ENCODE measurements around the gene RHBDF2.
A peak's percentile ranks its signal among the peaks of the same experiment; 100 is the strongest.
"Not testable (repeated sequence)": the region's sequence is repeated elsewhere in the genome, so short reads cannot be mapped to it uniquely, and the experiment has no call there.

Gene RHBDF2

GRCh38 chr17:76538281-76538931 lies 37.2 kb upstream of the RHBDF2 start:
- DNase-seq (ENCODE audit: low read depth): no peak

DNA sequence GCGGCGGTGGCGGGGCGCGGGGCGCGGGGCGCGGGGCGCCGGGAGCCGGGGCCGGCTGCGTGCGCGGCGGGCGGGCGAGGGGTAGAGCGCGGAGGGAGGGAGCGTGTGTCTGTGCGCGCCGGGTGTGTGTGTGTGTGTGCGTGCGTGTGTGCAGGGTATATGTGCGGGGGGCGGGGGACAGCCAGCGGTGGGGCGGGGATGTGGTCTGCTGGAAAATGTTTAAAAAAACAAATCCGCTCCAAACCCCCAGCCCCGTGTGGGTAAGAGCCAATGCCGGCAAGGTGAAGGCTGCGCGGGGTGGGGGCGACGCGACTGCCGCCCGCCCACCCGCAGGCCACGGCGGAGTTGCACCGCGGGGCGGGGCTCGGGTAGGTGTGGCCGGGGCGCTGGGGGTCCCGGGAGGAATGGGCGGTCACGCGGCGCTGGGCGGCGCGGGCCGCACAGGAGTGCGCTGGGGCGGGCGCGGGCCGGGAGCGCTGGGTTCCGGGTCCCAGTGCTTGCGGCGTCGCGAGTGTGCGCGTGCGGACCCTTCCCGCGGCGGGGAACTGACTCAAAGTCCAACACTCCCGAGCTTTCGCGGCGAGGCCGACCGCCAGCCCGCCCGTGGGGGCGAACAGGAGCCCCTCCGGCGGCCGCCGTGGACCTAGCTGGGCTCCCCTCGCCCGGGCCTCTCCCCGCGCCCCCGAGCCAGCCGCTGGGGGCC lies 36.5 kb upstream of the RHBDF2 start, which contains the start of gene CYGB:
Gene CYGB, minus strand, starts transcription at position 132 of the 703 bp plus-strand sequence. CDS start 167 bp downstream, outside the sequence.
- no peak for DNase-seq (ENCODE audit: low read depth)

GRCh38 chr17:76537288-76537577 lies 36.0 kb upstream of the RHBDF2 start:
- no peak for DNase-seq (ENCODE audit: low read depth)

DNA sequence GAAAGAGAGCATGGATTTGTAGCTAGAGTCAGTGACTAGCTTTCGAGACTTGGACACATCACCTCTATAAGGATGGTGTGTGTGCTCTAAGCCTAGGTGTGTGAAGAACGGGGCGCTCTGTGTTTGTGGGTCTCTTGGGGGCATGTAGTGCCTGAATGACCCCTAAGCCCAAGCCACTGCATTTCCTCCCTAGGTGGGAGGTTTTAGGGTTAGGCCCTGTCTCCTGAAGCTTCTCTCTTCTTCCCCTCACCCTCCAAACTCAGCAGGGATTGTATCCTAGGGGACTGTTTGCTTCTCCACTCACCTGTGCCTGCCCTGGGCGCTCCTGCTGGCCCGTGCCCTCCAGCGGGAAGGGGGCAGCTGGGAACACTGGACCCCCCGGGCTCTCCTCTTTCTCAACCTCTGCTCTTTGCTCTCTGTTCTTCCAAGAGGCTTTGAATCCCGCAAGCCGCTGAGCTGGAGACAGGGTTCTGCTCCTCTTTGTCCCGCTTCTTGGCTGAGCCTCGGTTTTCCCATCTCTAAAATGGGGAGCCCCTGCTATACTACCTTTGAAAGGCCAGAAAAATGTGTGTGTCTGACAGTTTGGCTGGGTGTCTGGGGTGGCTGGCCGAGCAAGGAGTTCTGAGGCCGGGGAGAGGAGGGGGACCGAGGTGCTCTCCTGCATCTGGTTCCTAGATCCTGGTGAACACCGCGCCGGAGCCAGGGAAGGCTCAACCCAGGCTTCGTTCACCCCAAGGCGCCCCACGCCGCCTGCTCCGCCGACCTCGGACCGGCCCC lies 35.5 kb upstream of the RHBDF2 start:
- DNase-seq (ENCODE audit: low read depth): no peak

DNA sequence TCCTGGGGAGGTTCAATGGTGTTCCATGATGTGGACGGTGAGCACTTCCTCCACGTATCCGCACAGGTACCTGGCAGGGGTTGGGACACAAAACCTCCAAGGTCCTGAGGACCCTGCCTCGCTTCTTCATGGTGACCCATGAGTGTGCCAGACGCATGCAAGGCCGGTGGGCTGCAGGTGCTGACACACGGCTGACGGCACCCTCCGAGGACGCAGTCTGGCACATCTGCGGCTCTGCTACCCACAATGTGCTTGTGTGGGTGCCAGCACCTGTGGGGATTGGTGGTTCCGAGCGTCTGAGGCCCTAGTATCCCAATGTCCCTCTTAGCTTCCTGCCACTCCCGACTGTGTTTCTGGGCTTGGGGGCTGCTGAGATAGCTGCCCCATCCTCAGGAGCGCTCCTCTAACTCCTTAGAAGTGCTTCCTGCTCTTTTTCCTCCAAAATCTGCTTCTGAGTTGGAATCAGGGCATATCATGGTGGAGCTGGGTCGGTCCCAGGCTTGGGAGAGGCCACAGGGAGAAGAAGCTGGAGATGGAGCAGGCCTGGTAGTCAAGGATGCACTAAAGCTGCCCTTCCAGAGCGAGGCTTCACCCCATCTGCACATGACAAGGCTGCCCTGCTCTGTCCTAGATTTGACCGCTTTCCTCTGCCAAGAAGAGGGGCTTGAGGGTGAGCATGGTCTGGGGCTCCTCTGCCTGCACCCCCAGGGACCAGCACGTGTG lies 34.7 kb upstream of the RHBDF2 start:
- DNase-seq (ENCODE audit: low read depth): no peak

DNA sequence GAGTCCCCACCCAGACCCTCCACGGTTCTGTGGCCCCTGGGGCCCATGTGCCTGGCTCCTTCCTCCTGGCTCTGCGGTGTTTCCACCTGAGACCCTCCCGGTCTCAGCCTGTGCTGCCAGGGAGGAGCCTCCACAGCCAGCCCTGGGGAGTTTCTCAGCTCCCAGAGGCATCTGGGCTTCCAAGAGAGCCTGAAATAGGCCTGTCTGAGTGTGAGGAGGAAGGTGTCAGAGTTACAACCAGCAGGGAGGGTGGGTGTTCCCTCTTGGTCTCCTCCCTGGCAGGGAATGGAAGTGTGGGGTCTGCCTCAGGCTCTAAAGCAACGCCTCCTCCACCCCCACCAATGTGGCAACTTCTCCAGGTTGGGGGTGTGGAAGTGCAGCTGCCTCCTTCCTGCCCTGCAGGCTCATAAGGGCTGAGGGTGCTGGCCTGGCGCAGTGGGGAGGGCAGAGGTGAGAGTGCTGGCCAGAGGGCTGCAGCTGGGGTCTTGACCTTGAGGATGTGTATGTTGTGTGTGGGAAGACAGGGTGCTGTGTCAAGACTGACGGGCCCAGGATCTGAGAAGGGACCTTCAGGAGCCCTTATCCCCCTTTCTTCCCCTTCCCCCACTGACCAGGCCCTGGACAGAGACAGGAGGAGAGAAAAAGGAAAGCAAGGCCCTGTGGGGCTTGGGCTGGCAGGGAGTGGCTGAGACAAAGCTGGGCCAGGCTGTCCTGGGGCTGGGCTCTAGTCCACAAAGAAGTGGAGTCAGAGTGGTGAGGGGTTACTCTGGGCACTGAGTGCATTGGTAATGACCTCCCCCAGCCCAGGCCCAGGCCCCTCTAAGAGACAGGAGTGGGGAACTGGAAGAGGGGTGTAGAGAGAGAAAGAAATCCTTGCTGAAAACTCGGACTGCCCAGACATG lies 33.9 kb upstream of the RHBDF2 start:
- no peak for DNase-seq (ENCODE audit: low read depth)

DNA sequence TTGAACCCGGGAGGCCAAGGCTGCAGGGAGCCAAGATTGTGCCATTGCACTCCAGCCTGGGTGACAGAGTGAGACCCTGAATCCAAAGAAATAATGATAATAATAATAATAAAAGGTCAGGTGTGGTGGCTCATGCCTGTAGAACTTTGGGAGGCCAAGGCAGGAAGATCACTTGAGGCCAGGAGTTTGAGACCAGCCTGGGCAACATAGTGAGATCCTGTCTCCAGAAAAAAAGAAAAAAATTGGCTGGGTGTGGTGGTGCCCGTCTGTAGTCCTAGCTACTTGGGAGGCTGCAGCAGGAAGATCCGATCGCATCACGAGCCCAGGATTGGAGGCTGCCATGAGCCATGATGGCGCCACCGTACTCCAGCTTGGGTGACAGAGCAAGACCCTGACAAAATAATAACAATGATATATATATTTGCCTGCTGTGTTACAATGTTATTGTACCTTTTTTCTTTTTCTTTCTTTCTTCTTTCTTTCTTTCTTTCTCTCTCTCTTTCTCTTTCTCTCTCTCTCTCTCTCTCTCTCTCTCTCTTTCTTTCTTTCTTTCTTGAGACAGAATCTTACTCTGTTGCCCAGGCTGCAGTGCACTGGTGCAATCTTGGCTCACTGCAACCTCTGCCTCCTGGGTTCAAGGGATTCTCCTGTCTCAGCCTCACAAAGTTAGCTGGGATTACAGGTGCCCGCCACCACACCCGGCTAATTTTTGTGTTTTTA lies 32.6 kb upstream of the RHBDF2 start:
- DNase-seq (ENCODE audit: low read depth): not testable (repeated sequence)

DNA sequence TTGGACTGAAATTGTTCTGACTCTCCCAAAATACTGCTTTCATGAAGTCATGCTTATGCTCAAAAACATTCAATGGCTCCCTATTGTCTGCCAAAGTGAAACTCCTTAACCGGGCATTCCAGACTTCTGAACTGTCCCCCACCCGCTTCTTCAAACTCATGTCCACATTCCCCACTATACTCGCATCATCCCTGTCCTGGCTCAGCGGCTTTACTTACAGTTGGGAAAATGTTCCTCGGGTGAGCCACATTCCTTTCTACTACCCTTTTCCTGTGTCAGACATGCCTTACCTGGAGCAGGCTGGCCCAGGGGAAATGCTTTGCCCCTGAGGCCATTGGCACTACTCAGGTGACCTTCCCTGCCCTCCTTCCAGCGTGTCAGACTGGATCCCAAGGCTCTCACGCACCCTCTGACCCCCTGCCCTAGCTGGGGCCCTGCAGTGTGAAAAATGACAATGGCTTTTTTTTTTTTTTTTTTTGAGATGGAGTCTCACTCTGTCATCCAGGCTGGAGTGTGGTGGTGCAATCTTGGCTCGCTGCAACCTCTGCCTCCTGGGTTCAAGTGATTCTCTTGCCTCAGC lies 30.9 kb upstream of the RHBDF2 start:
- no peak for DNase-seq (ENCODE audit: low read depth)

DNA sequence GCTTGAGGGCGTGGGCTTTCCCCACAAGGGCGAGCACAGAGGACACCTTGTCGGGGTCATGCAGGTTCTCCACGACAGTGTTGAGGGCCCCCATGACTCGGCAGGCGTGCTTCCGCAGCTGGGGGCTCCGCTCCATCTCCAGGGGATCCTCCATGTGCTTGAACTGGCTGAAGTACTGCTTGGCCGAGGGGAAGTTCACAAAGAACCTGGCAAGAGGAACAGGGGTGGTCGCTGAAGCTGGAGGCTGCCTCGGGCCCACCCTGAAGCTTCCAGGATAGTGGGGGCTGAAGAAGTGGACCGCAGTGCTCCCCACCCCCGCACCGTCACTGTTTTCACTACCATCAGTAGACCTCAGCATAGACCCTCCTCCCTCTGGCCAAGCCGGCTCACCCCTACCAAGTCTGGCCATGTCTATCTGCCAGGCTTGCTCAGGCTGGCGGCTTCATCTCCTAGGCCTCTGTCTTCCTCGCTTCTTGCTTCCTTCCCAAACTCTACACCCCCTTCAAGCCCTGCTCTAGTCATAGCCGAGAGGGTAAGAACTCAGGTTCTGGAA lies 30.3 kb upstream of the RHBDF2 start:
- DNase-seq (ENCODE audit: low read depth): no peak

GRCh38 chr17:76530811-76531485 lies 29.7 kb upstream of the RHBDF2 start:
- DNase-seq (ENCODE audit: low read depth): no peak

DNA sequence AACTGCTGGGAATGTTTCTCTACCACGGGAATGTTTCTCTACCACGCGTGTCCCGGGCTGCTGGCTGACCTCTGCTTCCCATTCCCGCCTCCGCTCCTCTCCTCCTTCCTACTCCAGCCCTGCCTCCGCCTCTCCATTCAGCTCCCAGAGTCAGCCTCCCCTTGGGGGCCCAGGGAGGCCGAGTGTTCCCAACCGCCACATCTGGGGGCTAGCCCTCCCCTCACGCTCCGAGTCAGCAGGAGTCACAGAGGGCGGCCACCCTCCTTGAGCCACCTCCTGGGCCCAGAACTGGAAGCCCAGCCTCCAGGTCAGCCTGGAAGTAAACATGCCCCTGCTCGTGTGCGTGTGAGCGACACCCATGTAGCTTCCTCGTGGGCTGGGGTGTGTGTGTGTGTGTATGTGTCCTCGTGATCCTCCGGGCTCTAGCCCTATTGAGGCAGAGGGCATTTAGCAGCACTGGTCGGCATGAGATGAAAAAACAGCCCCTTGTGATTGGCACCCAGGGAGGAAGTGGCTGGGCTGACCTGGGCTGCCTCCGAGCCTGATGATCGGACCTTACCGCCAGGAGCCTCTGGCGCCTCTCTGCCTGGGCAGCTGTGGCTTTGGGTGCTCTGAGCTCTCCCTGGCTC lies 29.0 kb upstream of the RHBDF2 start:
- no peak for DNase-seq (ENCODE audit: low read depth)

GRCh38 chr17:76529224-76530094 lies 28.2 kb upstream of the RHBDF2 start:
- DNase-seq (ENCODE audit: low read depth): peak; percentile 84

DNA sequence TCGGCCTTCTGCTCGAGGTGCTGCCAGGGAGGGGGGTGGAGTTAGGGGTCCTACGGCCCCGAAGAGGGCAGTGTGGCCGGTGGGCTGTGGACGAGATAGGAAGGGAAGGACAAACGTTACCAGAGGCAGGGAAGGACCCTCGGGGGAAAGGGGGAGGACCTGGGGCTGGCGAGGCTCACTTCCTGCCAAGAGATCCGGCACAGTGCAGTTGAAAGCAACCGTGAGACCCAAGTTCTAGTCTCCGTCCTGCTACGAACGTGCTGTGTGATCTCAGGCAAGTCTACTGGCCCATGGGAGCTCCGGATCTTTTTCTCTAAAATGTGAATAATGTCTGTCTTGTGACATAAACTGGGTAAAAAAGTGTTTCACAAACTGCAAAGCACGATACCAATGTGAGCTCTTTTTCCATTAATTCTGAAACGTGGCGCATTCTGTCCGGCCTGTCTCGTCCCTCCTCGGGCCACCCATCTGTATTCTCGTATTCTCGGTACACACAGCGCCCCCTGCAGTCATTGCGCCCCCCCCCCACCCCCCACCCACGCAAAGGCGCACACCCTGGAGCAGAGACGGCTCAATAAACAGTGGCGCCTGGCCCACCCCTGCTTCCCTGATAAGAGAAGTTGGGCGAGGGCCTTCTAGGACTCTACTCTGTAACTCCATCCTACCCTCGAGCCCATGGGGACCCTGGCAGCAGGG lies 27.5 kb upstream of the RHBDF2 start:
- no peak for DNase-seq (ENCODE audit: low read depth)

DNA sequence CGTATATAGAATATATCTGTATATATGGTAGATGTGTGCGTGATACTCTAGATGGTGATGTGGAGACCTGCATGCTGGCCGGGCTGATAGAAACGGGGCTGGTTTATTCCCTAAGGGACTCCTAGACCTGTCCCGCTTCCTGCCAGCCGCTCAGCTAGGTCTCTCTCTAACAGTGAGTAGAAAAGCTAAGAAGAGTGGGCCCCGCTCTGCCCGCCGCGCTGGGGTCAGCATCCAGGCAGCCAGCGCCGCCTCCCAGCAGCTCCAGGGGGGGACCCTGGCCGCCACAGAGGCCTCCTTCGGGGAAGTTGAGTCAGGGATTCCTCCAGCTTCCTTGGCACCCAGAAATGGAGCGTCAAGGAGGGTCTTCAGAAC lies 26.9 kb upstream of the RHBDF2 start:
- DNase-seq (ENCODE audit: low read depth): no peak

DNA sequence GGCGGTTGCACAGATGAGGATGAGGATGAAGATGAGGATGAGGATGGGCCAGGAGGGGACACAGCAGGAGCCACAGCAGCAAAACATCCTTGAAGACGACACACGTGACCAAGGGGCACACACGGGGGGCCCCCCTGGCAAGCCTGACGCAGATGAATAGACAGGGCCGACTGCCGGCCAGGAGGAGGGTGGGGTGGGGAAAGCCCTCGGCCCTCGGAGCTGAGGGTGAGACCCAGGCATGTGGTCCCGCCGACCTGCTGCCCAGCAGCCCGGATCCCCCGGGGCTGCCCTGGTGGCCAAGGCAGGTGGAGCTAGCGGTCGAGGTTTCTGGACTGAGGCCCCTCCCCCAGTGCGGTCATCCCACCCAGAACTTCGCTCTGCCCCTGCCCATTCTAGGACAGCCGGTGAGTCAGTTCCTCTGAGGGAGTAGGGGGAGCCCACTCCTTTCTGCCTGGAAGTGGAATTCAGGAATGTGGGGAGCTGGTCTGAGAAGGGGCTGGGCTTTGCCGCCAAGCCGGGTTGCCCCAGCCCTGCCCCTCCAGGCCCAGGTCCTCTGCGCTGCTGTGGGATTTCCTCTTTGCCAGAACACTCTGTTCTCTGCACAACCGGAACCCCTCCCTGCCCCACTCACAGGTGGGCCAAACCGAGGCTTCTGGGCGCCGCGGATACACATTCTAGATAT lies 26.3 kb upstream of the RHBDF2 start:
- DNase-seq (ENCODE audit: low read depth): no peak

- DNase-seq (ENCODE audit: low read depth): not testable (repeated sequence)
Observed at GRCh38 chr17:76527016-76527415, 25.8 kb upstream of the RHBDF2 start.

GRCh38 chr17:76525513-76525833 lies 24.2 kb upstream of the RHBDF2 start:
- DNase-seq (ENCODE audit: low read depth): not testable (repeated sequence)

All from GM04504 (cell line).